Cerebellar cortex (tissue), 1 donor: ENCODE results near the gene RNF212B.

ENCODE experiments used
- DNase-seq: peaks from one replicate; pipeline ENCODE4 v3.0.0-alpha.2; 2015; ENCODE audit warnings: low spot score

The RNF212B gene

DNA sequence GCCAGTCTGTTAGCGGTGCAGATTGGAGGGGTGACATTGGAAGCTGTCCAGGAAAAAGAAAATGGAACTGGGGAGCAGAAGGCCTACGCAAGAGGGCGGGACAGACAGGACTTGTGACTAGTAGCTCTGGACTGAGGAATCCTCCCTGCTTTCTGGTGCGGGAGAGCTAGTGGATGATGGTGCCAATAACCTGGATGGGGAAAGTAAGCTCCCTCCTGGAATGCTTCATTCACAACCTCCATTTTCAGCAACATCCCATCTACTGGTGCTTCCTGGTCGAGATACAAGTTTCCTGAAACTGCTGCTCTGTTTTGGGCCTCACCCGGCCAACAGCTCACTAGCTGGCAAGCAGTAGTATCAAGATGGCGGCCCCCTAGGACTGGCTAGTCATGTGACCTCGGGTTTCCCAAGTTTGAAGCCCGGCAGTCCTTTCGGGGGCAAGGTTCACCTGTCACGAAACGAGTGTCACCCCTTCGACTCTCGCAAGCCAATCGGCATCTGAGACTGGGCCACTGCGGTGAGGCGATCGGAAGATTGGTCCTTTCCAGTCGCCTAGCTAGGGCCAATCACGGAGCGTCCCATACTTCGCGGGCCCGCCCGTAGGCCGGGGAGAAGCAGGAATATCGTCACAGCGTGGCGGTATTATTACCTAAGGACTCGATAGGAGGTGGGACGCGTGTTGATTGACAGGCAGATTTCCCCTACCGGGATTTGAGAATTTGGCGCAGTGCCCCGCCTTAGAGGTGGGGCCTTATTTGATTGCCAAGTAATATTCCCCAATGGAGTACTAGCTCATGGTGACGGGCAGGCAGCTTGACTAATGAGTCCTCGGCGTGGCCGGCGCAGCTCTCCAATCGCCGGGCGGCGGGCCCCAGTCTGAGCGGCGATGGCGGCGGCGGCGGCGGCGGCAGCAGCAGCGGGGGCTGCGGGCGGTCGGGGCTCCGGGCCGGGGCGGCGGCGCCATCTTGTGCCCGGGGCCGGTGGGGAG, 83.1 kb downstream of the RNF212B start, which contains the start of gene PABPN1:
Gene PABPN1, plus strand, starts transcription at position 874 of the 988 bp plus-strand sequence. Its CDS starts 13 bp downstream, at position 887.
- DNase-seq: peak; percentile 100

DNA sequence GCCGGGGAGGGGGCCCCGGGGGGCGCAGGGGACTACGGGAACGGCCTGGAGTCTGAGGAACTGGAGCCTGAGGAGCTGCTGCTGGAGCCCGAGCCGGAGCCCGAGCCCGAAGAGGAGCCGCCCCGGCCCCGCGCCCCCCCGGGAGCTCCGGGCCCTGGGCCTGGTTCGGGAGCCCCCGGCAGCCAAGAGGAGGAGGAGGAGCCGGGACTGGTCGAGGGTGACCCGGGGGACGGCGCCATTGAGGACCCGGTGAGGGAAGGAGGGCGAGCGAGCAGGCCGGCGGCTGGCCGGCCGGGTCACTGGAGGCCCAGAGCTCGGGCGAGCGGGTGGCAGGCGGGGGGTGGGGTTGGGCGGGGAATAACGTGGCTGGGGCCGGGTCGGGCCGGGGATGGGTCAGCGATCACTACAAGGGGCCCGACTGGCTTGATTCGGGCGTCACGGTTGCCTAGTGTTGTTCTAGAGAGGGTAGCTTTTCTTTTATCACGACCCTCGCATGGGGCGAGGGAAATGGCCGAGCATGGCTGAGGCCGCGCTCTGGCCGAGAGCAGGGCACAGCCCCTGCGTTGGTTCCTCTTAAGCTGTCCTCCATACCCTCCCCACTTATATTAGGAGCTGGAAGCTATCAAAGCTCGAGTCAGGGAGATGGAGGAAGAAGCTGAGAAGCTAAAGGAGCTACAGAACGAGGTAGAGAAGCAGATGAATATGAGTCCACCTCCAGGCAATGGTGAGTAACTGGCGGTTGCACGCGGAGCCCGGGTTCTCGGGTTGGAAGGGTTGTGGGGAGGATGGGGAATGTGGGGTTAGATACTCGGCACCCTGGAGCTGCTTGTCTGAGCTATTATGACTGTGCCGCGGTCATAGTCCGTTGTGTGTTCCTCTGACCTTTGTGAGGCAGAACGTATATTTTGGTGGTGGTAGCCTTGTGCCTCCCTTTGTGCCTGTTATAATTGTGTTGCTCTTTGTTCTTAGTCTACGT, 84.1 kb downstream of the RNF212B start:
- no peak for DNase-seq
